ENCODE measurements around the gene CAPN2.

DNA sequence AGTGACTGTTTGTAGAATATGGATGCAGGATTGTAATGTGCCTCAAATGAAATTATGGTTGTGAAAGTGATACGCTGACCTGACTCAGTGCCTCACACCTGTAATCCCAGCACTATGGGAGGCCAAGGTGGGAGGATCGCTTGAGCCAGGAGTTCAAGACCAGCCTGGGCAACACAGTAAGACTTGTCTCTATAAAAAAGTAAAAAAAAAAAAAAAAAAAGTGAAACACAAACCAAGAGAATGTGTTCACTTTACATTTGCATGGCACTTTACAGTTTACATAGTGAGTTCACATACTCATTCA is 2.0 kb downstream of the CAPN2 start:
- TF ChIP-seq, protein P1, sequence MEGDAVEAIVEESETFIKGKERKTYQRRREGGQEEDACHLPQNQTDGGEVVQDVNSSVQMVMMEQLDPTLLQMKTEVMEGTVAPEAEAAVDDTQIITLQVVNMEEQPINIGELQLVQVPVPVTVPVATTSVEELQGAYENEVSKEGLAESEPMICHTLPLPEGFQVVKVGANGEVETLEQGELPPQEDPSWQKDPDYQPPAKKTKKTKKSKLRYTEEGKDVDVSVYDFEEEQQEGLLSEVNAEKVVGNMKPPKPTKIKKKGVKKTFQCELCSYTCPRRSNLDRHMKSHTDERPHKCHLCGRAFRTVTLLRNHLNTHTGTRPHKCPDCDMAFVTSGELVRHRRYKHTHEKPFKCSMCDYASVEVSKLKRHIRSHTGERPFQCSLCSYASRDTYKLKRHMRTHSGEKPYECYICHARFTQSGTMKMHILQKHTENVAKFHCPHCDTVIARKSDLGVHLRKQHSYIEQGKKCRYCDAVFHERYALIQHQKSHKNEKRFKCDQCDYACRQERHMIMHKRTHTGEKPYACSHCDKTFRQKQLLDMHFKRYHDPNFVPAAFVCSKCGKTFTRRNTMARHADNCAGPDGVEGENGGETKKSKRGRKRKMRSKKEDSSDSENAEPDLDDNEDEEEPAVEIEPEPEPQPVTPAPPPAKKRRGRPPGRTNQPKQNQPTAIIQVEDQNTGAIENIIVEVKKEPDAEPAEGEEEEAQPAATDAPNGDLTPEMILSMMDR (IDR thresholded peaks at IDR 0.05): no peak
- TF ChIP-seq POLR2A (IDR thresholded peaks at IDR 0.05): no peak
